Stomach (tissue), 4 donors: ENCODE results near the gene KDM5B.

Experiments
- CTCF ChIP-seq, 7 experiments: fragments of 450-650 bp in 4 of 7; fragments of 200-600 bp in 3 of 7; sonication (generic) in 3 of 7; IDR thresholded peaks; one replicate each; pipeline ENCODE4 v1.5.1; 2016 to 2019; ENCODE audit warnings: antibody characterized with exemption in 7 of 7, control low read depth in 2 of 7, mild to moderate bottlenecking in 1 of 7
- POLR2A ChIP-seq, 4 donors: fragments of 450-650 bp; IDR thresholded peaks; one replicate each; pipeline ENCODE4 v1.6.1; 2016; ENCODE audit warnings: antibody characterized with exemption in 4 of 4, control low read depth in 2 of 4, mild to moderate bottlenecking in 1 of 4, moderate library complexity in 1 of 4

- TF ChIP-seq CTCF (IDR thresholded peaks at IDR 0.05) (no peak), POLR2A (IDR thresholded peaks at IDR 0.05) (no peak)
Measured at GRCh38 chr1:202710070-202711045, 97.9 kb downstream of the KDM5B start, which contains the start of gene SYT2.
